HepG2 (cell line): Measurements from ENCODE around the gene FIBP. TPM values are rescaled to one million over a fixed set of nuclear protein-coding genes. Genes with fewer than 3 reads are reported as not detected.

Experiments
- FOSL2 ChIP-seq: sonication (generic); formaldehyde crosslinking; IDR thresholded peaks from 2 replicates; pipeline ENCODE4 v1.4.0; 2020; ENCODE audit warnings: missing genetic modification reagents
- FOXO1 ChIP-seq: sonication (generic); formaldehyde crosslinking; IDR thresholded peaks from 2 replicates; pipeline ENCODE4 v1.4.0; 2020; ENCODE audit warnings: missing genetic modification reagents
- KAT8 ChIP-seq: IDR thresholded peaks from 2 replicates; pipeline ENCODE4 v1.6.1; 2016; ENCODE audit warnings: missing genetic modification reagents, missing compliant biosample characterization
- KDM5A ChIP-seq: fragments of 200-600 bp; sonication (generic); IDR thresholded peaks from 2 replicates; pipeline ENCODE4 v1.7.0; 2018; ENCODE audit warnings: antibody characterized with exemption, mild to moderate bottlenecking, low read length, borderline replicate concordance
- MED1 ChIP-seq: sonication (generic); formaldehyde crosslinking; IDR thresholded peaks from 2 replicates; pipeline ENCODE4 v1.4.0; 2020; ENCODE audit warnings: missing genetic modification reagents
- MED8 ChIP-seq: sonication (generic); formaldehyde crosslinking; IDR thresholded peaks from 2 replicates; pipeline ENCODE4 v1.8.1; 2023; ENCODE audit warnings: mild to moderate bottlenecking, missing genetic modification reagents; ENCODE audit not compliant: insufficient replicate concordance
- NFIB ChIP-seq: sonication (generic); formaldehyde crosslinking; IDR thresholded peaks from 2 replicates; pipeline ENCODE4 v1.9.0; 2021; ENCODE audit warnings: missing genetic modification reagents, mild to moderate bottlenecking, borderline replicate concordance
- NR2C2 ChIP-seq: sonication (generic); formaldehyde crosslinking; IDR thresholded peaks from 2 replicates; pipeline ENCODE4 v1.4.0; 2020; ENCODE audit warnings: missing genetic modification reagents, mild to moderate bottlenecking, moderate library complexity, borderline replicate concordance
- PTBP1 ChIP-seq: fragments of 200-400 bp; formaldehyde crosslinking; IDR thresholded peaks from 2 replicates; pipeline ENCODE4 v1.6.1; 2018; ENCODE audit warnings: low read length, low read depth; ENCODE audit not compliant: poor library complexity, severe bottlenecking
- SMAD9 ChIP-seq: sonication (generic); formaldehyde crosslinking; IDR thresholded peaks from 2 replicates; pipeline ENCODE4 v1.5.1; 2020; ENCODE audit warnings: mild to moderate bottlenecking, missing genetic modification reagents
- ZBTB20 ChIP-seq: sonication (generic); formaldehyde crosslinking; IDR thresholded peaks from 2 replicates; pipeline ENCODE4 v1.8.1; 2023; ENCODE audit warnings: missing genetic modification reagents, low read depth, mild to moderate bottlenecking, borderline replicate concordance
- ZNF136 ChIP-seq: sonication (generic); formaldehyde crosslinking; IDR thresholded peaks from 2 replicates; pipeline ENCODE4 v1.8.1; 2022; ENCODE audit warnings: low read depth, mild to moderate bottlenecking, moderate library complexity, missing genetic modification reagents
- ZNF329 ChIP-seq: sonication (generic); formaldehyde crosslinking; IDR thresholded peaks from 2 replicates; pipeline ENCODE4 v1.9.0; 2021; ENCODE audit warnings: low read depth, mild to moderate bottlenecking, missing genetic modification reagents
- ZNF343 ChIP-seq: sonication (generic); formaldehyde crosslinking; IDR thresholded peaks from 2 replicates; pipeline ENCODE4 v1.4.0; 2020; ENCODE audit warnings: mild to moderate bottlenecking, missing genetic modification reagents
- ZNF569 ChIP-seq: sonication (generic); formaldehyde crosslinking; IDR thresholded peaks from 2 replicates; pipeline ENCODE4 v1.5.0; 2020; ENCODE audit warnings: mild to moderate bottlenecking, missing genetic modification reagents, moderate library complexity, borderline replicate concordance
- ZNF703 ChIP-seq: sonication (generic); formaldehyde crosslinking; IDR thresholded peaks from 2 replicates; pipeline ENCODE4 v1.5.1; 2020; ENCODE audit warnings: missing genetic modification reagents, mild to moderate bottlenecking, moderate library complexity, borderline replicate concordance
- ZNF83 ChIP-seq: sonication (generic); formaldehyde crosslinking; IDR thresholded peaks from 2 replicates; pipeline ENCODE4 v1.4.0; 2020; ENCODE audit warnings: missing genetic modification reagents, mild to moderate bottlenecking, borderline replicate concordance
- ZSCAN31 ChIP-seq: sonication (generic); formaldehyde crosslinking; IDR thresholded peaks from 2 replicates; pipeline ENCODE4 v1.5.0; 2020; ENCODE audit warnings: low read depth, mild to moderate bottlenecking, missing genetic modification reagents
- polyA plus RNA-seq, 8 experiments: library from polyadenylated mRNA; depleted of rRNA in 3 of 8; stranded (reverse) in 7 of 8; unstranded in 1 of 8; fragments of >200 nt; fragmentation: Illumina TruSeq in 4 of 8; extraction: Trizol in 4 of 8; gene quantifications; 2 replicates each; pipeline versions ENCODE4 v1.2.1 to v1.2.3, GENCODE V29; 2011 to 2016; ENCODE audit warnings: low read depth in 4 of 8, missing spikeins in 1 of 8, mixed read lengths in 1 of 8; ENCODE audit not compliant: insufficient read depth in 1 of 8
- total RNA-seq, 5 experiments: library from RNA; depleted of rRNA; stranded (reverse); fragments of >200 nt; fragmentation: Illumina TruSeq; extraction: Trizol; gene quantifications; 2 replicates each; pipeline ENCODE4 v1.2.3, GENCODE V29; 2016; ENCODE audit warnings: low read depth in 1 of 5
- TF ChIP-seq, protein P1 (sequence below): sonication (generic); formaldehyde crosslinking; conservative IDR thresholded peaks from 2 replicates; pipeline ENCODE4 v1.4.0; 2020; ENCODE audit warnings: missing genetic modification reagents
- TF ChIP-seq, protein P2 (sequence below): sonication (generic); formaldehyde crosslinking; IDR thresholded peaks from 2 replicates; pipeline ENCODE4 v1.5.0; 2020; ENCODE audit warnings: mild to moderate bottlenecking, missing genetic modification reagents
- TF ChIP-seq, protein P3 (sequence below): sonication (generic); formaldehyde crosslinking; conservative IDR thresholded peaks from 2 replicates; pipeline ENCODE4 v1.5.0; 2020; ENCODE audit warnings: missing genetic modification reagents
- TF ChIP-seq, protein P4 (sequence below): sonication (generic); formaldehyde crosslinking; IDR thresholded peaks from 2 replicates; pipeline ENCODE4 v1.5.1; 2020; ENCODE audit warnings: missing genetic modification reagents, mild to moderate bottlenecking, borderline replicate concordance

Gene FIBP
- total and polyA plus RNA-seq, 2 of the 13 experiments (the other 11 are each of a cell fraction or from before 2014, with no cell fraction given) = 42.9 to 62.1 TPM

- peak; percentile 68; the same call in 1 of the 2 replicates for TF ChIP-seq ZNF329 (CRISPR knock-in tag)
- TF ChIP-seq ZNF569 (CRISPR knock-in tag) = no peak
- TF ChIP-seq NR2C2 (CRISPR knock-in tag) = no peak
- TF ChIP-seq MED8 (CRISPR knock-in tag) = no peak
- no peak for TF ChIP-seq ZNF83 (CRISPR knock-in tag)
- TF ChIP-seq, protein P1, sequence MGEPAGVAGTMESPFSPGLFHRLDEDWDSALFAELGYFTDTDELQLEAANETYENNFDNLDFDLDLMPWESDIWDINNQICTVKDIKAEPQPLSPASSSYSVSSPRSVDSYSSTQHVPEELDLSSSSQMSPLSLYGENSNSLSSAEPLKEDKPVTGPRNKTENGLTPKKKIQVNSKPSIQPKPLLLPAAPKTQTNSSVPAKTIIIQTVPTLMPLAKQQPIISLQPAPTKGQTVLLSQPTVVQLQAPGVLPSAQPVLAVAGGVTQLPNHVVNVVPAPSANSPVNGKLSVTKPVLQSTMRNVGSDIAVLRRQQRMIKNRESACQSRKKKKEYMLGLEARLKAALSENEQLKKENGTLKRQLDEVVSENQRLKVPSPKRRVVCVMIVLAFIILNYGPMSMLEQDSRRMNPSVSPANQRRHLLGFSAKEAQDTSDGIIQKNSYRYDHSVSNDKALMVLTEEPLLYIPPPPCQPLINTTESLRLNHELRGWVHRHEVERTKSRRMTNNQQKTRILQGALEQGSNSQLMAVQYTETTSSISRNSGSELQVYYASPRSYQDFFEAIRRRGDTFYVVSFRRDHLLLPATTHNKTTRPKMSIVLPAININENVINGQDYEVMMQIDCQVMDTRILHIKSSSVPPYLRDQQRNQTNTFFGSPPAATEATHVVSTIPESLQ (CRISPR knock-in tag) = no peak
- peak; percentile 44 for TF ChIP-seq KAT8 (CRISPR knock-in tag)
- TF ChIP-seq KDM5A = no peak
- TF ChIP-seq ZNF703 (CRISPR knock-in tag) = 0 out of 2 replicates have a peak, but pooled peaks have one; percentile 29
- no peak for TF ChIP-seq ZBTB20 (CRISPR knock-in tag)
- 0 out of 2 replicates have a peak, but pooled peaks have one; percentile 43 for TF ChIP-seq ZSCAN31 (CRISPR knock-in tag)
- no peak for TF ChIP-seq NFIB (CRISPR knock-in tag)
- no peak for TF ChIP-seq ZNF136 (CRISPR knock-in tag)
- 0 out of 2 replicates have a peak, but pooled peaks have one; percentile 12 for TF ChIP-seq MED1 (CRISPR knock-in tag)
- no peak for TF ChIP-seq FOXO1
- TF ChIP-seq, protein P2, sequence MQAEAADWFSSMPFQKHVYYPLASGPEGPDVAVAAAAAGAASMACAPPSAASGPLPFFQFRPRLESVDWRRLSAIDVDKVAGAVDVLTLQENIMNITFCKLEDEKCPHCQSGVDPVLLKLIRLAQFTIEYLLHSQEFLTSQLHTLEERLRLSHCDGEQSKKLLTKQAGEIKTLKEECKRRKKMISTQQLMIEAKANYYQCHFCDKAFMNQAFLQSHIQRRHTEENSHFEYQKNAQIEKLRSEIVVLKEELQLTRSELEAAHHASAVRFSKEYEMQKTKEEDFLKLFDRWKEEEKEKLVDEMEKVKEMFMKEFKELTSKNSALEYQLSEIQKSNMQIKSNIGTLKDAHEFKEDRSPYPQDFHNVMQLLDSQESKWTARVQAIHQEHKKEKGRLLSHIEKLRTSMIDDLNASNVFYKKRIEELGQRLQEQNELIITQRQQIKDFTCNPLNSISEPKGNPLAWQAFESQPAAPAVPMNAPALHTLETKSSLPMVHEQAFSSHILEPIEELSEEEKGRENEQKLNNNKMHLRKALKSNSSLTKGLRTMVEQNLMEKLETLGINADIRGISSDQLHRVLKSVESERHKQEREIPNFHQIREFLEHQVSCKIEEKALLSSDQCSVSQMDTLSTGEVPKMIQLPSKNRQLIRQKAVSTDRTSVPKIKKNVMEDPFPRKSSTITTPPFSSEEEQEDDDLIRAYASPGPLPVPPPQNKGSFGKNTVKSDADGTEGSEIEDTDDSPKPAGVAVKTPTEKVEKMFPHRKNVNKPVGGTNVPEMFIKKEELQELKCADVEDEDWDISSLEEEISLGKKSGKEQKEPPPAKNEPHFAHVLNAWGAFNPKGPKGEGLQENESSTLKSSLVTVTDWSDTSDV (CRISPR knock-in tag) = no peak
- TF ChIP-seq PTBP1 = no peak
- TF ChIP-seq ZNF343 (CRISPR knock-in tag) = no peak
- TF ChIP-seq, protein P3, sequence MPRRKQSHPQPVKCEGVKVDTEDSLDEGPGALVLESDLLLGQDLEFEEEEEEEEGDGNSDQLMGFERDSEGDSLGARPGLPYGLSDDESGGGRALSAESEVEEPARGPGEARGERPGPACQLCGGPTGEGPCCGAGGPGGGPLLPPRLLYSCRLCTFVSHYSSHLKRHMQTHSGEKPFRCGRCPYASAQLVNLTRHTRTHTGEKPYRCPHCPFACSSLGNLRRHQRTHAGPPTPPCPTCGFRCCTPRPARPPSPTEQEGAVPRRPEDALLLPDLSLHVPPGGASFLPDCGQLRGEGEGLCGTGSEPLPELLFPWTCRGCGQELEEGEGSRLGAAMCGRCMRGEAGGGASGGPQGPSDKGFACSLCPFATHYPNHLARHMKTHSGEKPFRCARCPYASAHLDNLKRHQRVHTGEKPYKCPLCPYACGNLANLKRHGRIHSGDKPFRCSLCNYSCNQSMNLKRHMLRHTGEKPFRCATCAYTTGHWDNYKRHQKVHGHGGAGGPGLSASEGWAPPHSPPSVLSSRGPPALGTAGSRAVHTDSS (CRISPR knock-in tag) = no peak
- 0 out of 2 replicates have a peak, but pooled peaks have one; percentile 16 for TF ChIP-seq SMAD9 (CRISPR knock-in tag)
- TF ChIP-seq FOSL2 = peak; percentile 92
- TF ChIP-seq, protein P4, sequence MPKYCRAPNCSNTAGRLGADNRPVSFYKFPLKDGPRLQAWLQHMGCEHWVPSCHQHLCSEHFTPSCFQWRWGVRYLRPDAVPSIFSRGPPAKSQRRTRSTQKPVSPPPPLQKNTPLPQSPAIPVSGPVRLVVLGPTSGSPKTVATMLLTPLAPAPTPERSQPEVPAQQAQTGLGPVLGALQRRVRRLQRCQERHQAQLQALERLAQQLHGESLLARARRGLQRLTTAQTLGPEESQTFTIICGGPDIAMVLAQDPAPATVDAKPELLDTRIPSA (CRISPR knock-in tag) = no peak
Measured at GRCh38 chr11:65899356-65900124, 11.3 kb upstream of the FIBP start (continued).
